ENCODE measurements around the gene METTL25B. TPM values are rescaled to one million over a fixed set of nuclear protein-coding genes. Genes with fewer than 3 reads are reported as not detected.

The METTL25B gene
- polyA plus RNA-seq, 1 donor = 22.2 TPM

- DNase-seq = no peak
These were observed 44.0 kb downstream of the METTL25B start for GRCh38 chr1:156772222-156772621.

GRCh38 chr1:156772728-156773497 is 44.6 kb downstream of the METTL25B start:
- DNase-seq = no peak

GRCh38 chr1:156773607-156774006 is 45.3 kb downstream of the METTL25B start:
- no peak for DNase-seq

GRCh38 chr1:156775799-156776198 is 47.5 kb downstream of the METTL25B start:
- no peak for DNase-seq

- DNase-seq = no peak
These were observed 48.7 kb downstream of the METTL25B start for GRCh38 chr1:156776942-156777341.

- DNase-seq = no peak
These were observed 49.3 kb downstream of the METTL25B start for GRCh38 chr1:156777573-156777972.

- DNase-seq = no peak
These were observed 53.4 kb downstream of the METTL25B start for GRCh38 chr1:156781585-156782186.

- DNase-seq = no peak
These were observed 57.2 kb downstream of the METTL25B start for GRCh38 chr1:156785458-156785857.

Other genes with a start within 250 kb of the METTL25B start
- gene MEF2D, start 227.7 kb upstream of the METTL25B start, polyA plus RNA-seq (ENCODE audit: insufficient read length) = 102 TPM
- gene IQGAP3, start 155.9 kb upstream of the METTL25B start, polyA plus RNA-seq (ENCODE audit: insufficient read length) = 6.7 TPM
- 0.80 TPM for gene TTC24, start 148.7 kb upstream of the METTL25B start, polyA plus RNA-seq (ENCODE audit: insufficient read length)
- 26.1 TPM for gene NAXE, start 136.7 kb upstream of the METTL25B start, polyA plus RNA-seq (ENCODE audit: insufficient read length)
- 26.3 TPM for gene GPATCH4, start 127.0 kb upstream of the METTL25B start, polyA plus RNA-seq (ENCODE audit: insufficient read length)
- 0.43 TPM for gene HAPLN2, start 109.1 kb upstream of the METTL25B start, polyA plus RNA-seq (ENCODE audit: insufficient read length)
- 0.88 TPM for gene BCAN, start 86.4 kb upstream of the METTL25B start, polyA plus RNA-seq (ENCODE audit: insufficient read length)
- gene NES, start 51.1 kb upstream of the METTL25B start, polyA plus RNA-seq (ENCODE audit: insufficient read length) = 1,095 TPM
- gene CRABP2, start 22.9 kb upstream of the METTL25B start, polyA plus RNA-seq (ENCODE audit: insufficient read length) = 314 TPM
- 24.0 TPM for gene ISG20L2, start 297 bp downstream of the METTL25B start, polyA plus RNA-seq (ENCODE audit: insufficient read length)
- gene MRPL24, start 12.6 kb downstream of the METTL25B start, polyA plus RNA-seq (ENCODE audit: insufficient read length) = 64.6 TPM
- 142 TPM for gene HDGF, start 23.2 kb downstream of the METTL25B start, polyA plus RNA-seq (ENCODE audit: insufficient read length)
- gene PRCC, start 39.1 kb downstream of the METTL25B start, polyA plus RNA-seq (ENCODE audit: insufficient read length) = 64.9 TPM
- 0.49 TPM for gene SH2D2A, start 88.4 kb downstream of the METTL25B start, polyA plus RNA-seq (ENCODE audit: insufficient read length)
- gene INSRR, start 130.6 kb downstream of the METTL25B start, polyA plus RNA-seq (ENCODE audit: insufficient read length) = 0.93 TPM
- 1.1 TPM for gene NTRK1, start 132.4 kb downstream of the METTL25B start, polyA plus RNA-seq (ENCODE audit: insufficient read length)
- gene PEAR1, start 165.2 kb downstream of the METTL25B start, polyA plus RNA-seq (ENCODE audit: insufficient read length) = 29.2 TPM
- gene LRRC71, start 192.2 kb downstream of the METTL25B start, polyA plus RNA-seq (ENCODE audit: insufficient read length) = 0.83 TPM